ENCODE measurements around the gene SYT9.

SYT9 gene

DNA sequence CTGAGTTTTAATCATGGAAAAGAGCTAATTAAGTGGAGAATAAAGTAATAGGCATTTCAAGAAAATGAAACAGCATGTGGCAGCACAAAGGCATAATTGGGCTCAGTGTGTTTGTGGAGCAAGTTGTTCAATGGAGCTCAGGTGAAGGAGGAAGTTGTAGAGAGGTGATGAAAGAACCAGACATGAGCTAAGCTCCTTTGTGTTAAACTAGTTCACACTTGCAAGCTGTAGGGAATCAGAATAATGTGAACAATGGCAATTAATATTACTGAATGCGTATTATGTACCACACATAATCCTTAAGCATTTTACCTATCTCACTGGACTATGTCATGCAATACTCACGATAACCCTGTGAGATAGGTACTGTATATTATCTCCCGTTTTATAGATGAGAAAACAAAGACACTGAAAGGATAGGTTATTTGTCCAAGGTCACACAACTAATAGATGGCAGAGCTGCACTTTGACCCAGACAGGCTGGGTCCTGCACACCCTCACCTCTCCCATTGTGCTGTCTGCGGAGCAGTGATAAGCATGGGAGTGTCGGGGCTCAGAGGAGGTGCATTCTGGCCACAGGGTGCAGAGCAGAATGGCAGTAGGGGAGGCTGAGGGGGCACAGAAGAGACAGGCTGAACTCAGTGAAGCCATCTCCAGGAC, 242.5 kb downstream of the SYT9 start:
- Histone ChIP-seq H3K9ac (ENCODE audit: low read length) (no peak overlapping the region), H3K4me3 (ENCODE audit: low read length) (no peak overlapping the region), H3K4me1 (ENCODE audit: control insufficient read depth, insufficient read depth, low read length) (peaks cover 28% of the 10 kb centered on the region), H3K27me3 (replicated peaks; ENCODE audit: control insufficient read depth, insufficient read depth, low read length) (no peaks in the 10 kb centered on the region), H3K36me3 (ENCODE audit: control insufficient read depth, insufficient read depth, low read length, severe bottlenecking) (no peaks in the 10 kb centered on the region), H3K9me3 (ENCODE audit: control insufficient read depth, low read length) (no peaks in the 10 kb centered on the region)
- no peak for DNase-seq (ENCODE audit: low read depth)

DNA sequence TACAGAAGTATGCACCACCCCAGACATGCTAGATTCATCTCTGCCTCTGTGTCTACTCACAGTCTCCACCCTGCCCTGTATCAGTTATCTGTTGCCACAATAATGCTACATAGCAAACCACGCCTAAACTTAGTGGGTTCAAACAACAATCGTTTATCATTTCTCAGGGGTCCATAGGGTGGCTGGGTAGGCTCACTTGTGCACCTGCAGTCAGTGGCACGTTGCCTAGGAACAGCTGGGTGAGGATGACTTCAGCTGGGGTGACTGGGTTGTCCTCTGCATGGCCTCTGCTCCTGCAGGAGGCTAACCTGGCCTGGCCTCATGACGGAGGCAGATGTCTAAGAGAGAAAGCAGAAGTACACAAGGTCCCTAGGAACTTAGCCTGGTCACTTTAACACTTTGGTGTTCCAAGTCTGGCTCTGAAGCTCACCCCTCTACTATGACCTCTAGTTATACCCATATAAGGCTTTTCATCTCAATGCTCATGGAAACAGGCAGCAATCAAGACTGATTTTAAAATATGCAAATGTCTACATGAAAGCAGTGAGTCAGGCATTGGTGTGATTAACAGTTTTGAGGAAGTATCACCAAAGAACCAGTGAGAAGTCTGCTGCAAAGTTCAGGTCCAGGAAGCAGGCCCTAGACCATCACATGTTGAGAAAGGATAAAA, 244.3 kb downstream of the SYT9 start:
- no peak overlapping the region for H3K4me3 ChIP-seq (ENCODE audit: low read length)
- peaks cover 14% of the 10 kb centered on the region for H3K4me1 ChIP-seq (ENCODE audit: control insufficient read depth, insufficient read depth, low read length)
- H3K27me3 ChIP-seq (replicated peaks; ENCODE audit: control insufficient read depth, insufficient read depth, low read length), result no peaks in the 10 kb centered on the region
- no peaks in the 10 kb centered on the region for H3K36me3 ChIP-seq (ENCODE audit: control insufficient read depth, insufficient read depth, low read length, severe bottlenecking)
- DNase-seq (ENCODE audit: low read depth), result no peak
- H3K9me3 ChIP-seq (ENCODE audit: control insufficient read depth, low read length), result no peaks in the 10 kb centered on the region
- no peak overlapping the region for H3K9ac ChIP-seq (ENCODE audit: low read length)

DNA sequence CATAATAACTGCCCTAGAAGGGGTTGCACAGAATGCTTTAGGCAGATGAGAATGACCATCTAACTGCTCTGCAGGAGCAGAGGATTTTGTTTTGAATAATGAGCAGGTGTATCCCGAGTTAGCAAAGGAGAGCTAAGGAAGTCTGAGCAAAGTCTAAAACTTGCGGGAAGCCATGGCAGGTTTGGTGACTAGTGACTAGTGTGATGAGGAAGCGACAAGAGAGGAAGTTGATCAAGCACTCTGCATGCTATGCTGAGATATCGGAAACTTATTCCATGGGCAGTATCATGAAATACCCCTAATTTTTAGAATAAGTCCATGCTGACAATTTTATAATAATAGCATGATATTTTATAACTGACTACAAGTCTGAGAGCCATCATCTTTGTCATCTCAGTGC, 246.5 kb downstream of the SYT9 start:
- no peak for DNase-seq (ENCODE audit: low read depth)
- Histone ChIP-seq H3K36me3 (ENCODE audit: control insufficient read depth, insufficient read depth, low read length, severe bottlenecking) (no peaks in the 10 kb centered on the region), H3K9ac (ENCODE audit: low read length) (no peak overlapping the region), H3K9me3 (ENCODE audit: control insufficient read depth, low read length) (no peaks in the 10 kb centered on the region), H3K4me1 (ENCODE audit: control insufficient read depth, insufficient read depth, low read length) (no peaks in the 10 kb centered on the region), H3K27me3 (replicated peaks; ENCODE audit: control insufficient read depth, insufficient read depth, low read length) (no peaks in the 10 kb centered on the region), H3K4me3 (ENCODE audit: low read length) (no peak overlapping the region)

DNA sequence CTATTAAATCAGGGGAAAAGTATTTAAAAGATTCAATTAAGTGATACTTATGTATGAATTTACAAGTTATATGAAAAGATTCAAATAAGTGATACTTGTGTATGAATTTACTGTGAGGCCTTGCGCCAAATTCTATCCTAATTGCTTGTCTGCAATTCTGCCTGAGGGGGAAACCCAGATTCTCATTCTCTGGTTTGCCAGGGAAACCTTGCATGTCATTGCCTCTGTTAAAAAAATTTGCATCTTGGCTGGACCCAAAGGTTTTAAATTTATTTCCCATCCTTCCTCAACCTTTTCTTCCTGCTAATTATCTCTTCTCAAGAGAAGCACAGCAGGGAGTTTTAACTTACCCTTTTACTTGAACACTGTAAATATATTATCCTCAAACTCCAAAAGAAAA, 247.4 kb downstream of the SYT9 start:
- no peaks in the 10 kb centered on the region for H3K36me3 ChIP-seq (ENCODE audit: control insufficient read depth, insufficient read depth, low read length, severe bottlenecking)
- no peak overlapping the region for H3K9ac ChIP-seq (ENCODE audit: low read length)
- no peaks in the 10 kb centered on the region for H3K4me1 ChIP-seq (ENCODE audit: control insufficient read depth, insufficient read depth, low read length)
- H3K9me3 ChIP-seq (ENCODE audit: control insufficient read depth, low read length), result no peaks in the 10 kb centered on the region
- peak; percentile 21 for DNase-seq (ENCODE audit: low read depth)
- H3K4me3 ChIP-seq (ENCODE audit: low read length), result no peak overlapping the region
- no peaks in the 10 kb centered on the region for H3K27me3 ChIP-seq (replicated peaks; ENCODE audit: control insufficient read depth, insufficient read depth, low read length)

DNA sequence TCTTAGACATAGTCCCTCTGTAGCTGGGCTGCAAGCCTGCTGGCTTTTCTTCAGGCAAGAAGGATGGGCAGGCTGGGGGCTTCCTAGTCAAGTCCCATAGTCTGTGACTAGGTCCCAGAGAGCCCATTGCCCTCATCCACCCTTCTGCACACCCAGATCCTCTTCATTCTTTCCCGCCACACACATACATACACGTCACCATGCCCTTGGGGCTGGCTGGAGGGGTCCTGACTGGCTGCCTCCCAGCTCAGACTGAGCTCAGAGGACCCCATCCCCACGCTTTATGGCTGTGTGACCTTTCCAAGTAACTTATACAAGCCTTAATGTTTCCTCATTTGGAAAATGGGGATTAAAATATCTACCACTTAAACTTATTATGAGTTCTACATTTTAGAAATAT, 248.5 kb downstream of the SYT9 start:
- no peak overlapping the region for H3K9ac ChIP-seq (ENCODE audit: low read length)
- no peaks in the 10 kb centered on the region for H3K9me3 ChIP-seq (ENCODE audit: control insufficient read depth, low read length)
- H3K27me3 ChIP-seq (replicated peaks; ENCODE audit: control insufficient read depth, insufficient read depth, low read length), result no peaks in the 10 kb centered on the region
- H3K36me3 ChIP-seq (ENCODE audit: control insufficient read depth, insufficient read depth, low read length, severe bottlenecking), result no peaks in the 10 kb centered on the region
- no peaks in the 10 kb centered on the region for H3K4me1 ChIP-seq (ENCODE audit: control insufficient read depth, insufficient read depth, low read length)
- no peak for DNase-seq (ENCODE audit: low read depth)
- no peak overlapping the region for H3K4me3 ChIP-seq (ENCODE audit: low read length)

DNA sequence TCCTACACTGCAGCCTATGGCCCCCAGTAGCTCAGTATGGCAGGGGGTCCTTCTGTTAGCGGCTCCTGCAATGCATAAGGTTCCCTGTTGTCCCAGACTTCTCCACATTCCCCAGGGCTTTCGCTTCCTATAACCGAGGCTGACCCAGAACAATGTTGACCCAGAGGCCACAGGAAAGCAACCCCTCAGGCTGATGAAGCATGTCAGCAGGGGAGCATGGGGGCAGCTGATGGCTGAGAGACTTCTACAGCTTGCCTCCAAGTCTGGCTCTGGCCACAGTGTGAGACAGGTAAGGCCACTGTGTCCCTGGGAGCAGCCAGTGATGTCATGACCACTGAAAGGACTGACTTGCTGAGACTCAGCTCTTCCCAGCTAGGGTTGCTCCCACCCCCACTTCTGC, 249.5 kb downstream of the SYT9 start:
- DNase-seq (ENCODE audit: low read depth), result no peak
- Histone ChIP-seq H3K4me1 (ENCODE audit: control insufficient read depth, insufficient read depth, low read length) (no peaks in the 10 kb centered on the region), H3K9ac (ENCODE audit: low read length) (no peak overlapping the region), H3K27me3 (replicated peaks; ENCODE audit: control insufficient read depth, insufficient read depth, low read length) (no peaks in the 10 kb centered on the region), H3K9me3 (ENCODE audit: control insufficient read depth, low read length) (no peaks in the 10 kb centered on the region), H3K36me3 (ENCODE audit: control insufficient read depth, insufficient read depth, low read length, severe bottlenecking) (no peaks in the 10 kb centered on the region), H3K4me3 (ENCODE audit: low read length) (no peak overlapping the region)

DNA sequence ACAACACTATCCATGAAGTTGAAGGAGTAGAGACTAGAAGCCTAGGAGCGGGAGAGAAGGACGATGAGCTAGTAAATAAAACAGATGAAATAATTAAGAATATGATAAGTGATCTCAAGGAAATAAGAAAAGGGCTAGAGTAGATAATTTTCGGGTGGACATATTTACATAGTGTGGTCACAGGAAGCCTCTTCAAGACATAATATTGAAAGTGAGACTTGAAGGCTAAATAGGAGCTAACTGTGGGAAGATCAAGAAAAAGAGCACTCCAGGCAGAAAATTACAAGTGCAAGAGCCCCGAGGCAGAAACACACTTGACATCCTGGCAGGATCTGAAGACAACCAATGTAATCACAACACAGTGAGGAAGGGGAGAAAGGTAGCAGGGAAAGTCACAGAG, 250.2 kb downstream of the SYT9 start:
- no peak overlapping the region for H3K9ac ChIP-seq (ENCODE audit: low read length)
- H3K4me1 ChIP-seq (ENCODE audit: control insufficient read depth, insufficient read depth, low read length), result no peaks in the 10 kb centered on the region
- H3K27me3 ChIP-seq (replicated peaks; ENCODE audit: control insufficient read depth, insufficient read depth, low read length), result no peaks in the 10 kb centered on the region
- H3K9me3 ChIP-seq (ENCODE audit: control insufficient read depth, low read length), result no peaks in the 10 kb centered on the region
- no peak overlapping the region for H3K4me3 ChIP-seq (ENCODE audit: low read length)
- H3K36me3 ChIP-seq (ENCODE audit: control insufficient read depth, insufficient read depth, low read length, severe bottlenecking), result no peaks in the 10 kb centered on the region
- no peak for DNase-seq (ENCODE audit: low read depth)

DNA sequence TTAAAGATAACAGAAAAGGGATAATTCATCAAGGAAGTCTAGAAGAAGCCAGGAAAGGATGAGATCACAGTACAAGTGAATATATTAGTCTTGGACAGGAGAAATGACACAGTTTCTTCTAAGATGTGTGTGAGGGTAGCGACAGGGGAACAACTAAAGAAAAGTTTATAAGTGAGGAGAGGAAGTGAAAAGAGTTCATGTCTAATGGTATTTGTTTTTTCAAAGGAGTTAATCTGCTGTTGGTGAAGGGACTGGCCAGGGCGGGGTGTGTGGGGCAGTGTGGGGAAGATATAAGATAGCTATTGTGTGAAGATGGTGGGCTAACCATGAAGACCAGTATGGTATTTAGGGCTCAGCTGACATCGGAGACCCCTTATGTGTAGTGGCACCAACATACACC, 254.5 kb downstream of the SYT9 start:
- no peaks in the 10 kb centered on the region for H3K9me3 ChIP-seq (ENCODE audit: control insufficient read depth, low read length)
- H3K36me3 ChIP-seq (ENCODE audit: control insufficient read depth, insufficient read depth, low read length, severe bottlenecking), result no peaks in the 10 kb centered on the region
- no peak overlapping the region for H3K4me3 ChIP-seq (ENCODE audit: low read length)
- H3K9ac ChIP-seq (ENCODE audit: low read length), result no peak overlapping the region
- no peaks in the 10 kb centered on the region for H3K27me3 ChIP-seq (replicated peaks; ENCODE audit: control insufficient read depth, insufficient read depth, low read length)
- no peak for DNase-seq (ENCODE audit: low read depth)
- H3K4me1 ChIP-seq (ENCODE audit: control insufficient read depth, insufficient read depth, low read length), result peaks cover under 1% of the 10 kb centered on the region

DNA sequence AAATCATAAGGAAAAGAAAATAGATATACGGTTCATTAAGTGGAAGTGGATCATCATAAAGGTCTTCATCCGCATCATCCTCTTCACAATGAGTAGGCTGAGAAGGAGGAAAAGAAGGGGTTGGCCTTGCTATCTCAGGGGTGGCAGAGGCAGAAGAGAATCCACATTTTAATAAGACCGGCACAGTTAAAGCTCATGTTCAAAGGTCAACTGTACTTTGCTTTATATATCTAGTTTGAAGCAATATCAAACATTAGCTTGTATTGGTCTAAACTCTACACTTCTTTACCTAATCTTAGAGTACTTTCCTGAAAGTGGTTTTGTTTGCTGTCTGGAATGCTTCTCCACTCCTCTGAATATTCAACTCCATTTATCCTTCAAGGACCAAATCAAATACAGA, 256.4 kb downstream of the SYT9 start:
- no peak for DNase-seq (ENCODE audit: low read depth)
- Histone ChIP-seq H3K4me3 (ENCODE audit: low read length) (no peak overlapping the region), H3K4me1 (ENCODE audit: control insufficient read depth, insufficient read depth, low read length) (peaks cover 19% of the 10 kb centered on the region), H3K27me3 (replicated peaks; ENCODE audit: control insufficient read depth, insufficient read depth, low read length) (no peaks in the 10 kb centered on the region), H3K9me3 (ENCODE audit: control insufficient read depth, low read length) (no peaks in the 10 kb centered on the region), H3K9ac (ENCODE audit: low read length) (no peak overlapping the region), H3K36me3 (ENCODE audit: control insufficient read depth, insufficient read depth, low read length, severe bottlenecking) (no peaks in the 10 kb centered on the region)

DNA sequence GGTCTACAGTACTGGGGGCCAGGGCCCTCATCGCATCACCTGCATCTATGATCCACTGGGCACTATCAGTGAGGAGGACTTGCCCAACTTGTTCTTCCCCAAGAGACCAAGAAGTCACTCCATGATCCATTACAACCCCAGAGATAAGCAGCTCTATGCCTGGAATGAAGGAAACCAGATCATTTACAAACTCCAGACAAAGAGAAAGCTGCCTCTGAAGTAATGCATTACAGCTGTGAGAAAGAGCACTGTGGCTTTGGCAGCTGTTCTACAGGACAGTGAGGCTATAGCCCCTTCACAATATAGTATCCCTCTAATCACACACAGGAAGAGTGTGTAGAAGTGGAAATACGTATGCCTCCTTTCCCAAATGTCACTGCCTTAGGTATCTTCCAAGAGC, 258.3 kb downstream of the SYT9 start:
- no peak overlapping the region for H3K9ac ChIP-seq (ENCODE audit: low read length)
- H3K9me3 ChIP-seq (ENCODE audit: control insufficient read depth, low read length), result no peaks in the 10 kb centered on the region
- H3K27me3 ChIP-seq (replicated peaks; ENCODE audit: control insufficient read depth, insufficient read depth, low read length), result no peaks in the 10 kb centered on the region
- no peaks in the 10 kb centered on the region for H3K36me3 ChIP-seq (ENCODE audit: control insufficient read depth, insufficient read depth, low read length, severe bottlenecking)
- no peak overlapping the region for H3K4me3 ChIP-seq (ENCODE audit: low read length)
- peaks cover 26% of the 10 kb centered on the region for H3K4me1 ChIP-seq (ENCODE audit: control insufficient read depth, insufficient read depth, low read length)
- DNase-seq (ENCODE audit: low read depth), result peak; percentile 36

DNA sequence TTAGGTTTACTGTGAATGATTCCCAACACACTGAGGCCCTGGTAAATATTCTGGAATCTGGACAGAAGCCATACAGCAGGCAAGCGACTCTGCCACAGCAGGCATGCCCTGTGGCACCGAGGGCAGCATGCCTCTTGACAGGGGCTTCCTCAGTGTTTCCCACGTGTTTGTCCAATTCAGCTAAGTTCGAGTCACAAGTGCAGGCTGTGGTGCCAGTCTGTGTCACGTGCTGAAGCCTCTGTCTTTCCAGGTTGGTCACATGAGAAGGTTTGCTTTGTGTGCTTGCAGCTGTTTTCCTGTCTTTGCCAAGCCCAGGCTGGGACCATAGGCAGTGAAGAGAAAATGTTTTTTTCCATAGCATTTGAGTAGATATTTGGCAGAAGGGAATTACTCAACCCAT, 259.7 kb downstream of the SYT9 start:
- Histone ChIP-seq H3K4me3 (ENCODE audit: low read length) (no peak overlapping the region), H3K27me3 (replicated peaks; ENCODE audit: control insufficient read depth, insufficient read depth, low read length) (no peaks in the 10 kb centered on the region), H3K9ac (ENCODE audit: low read length) (no peak overlapping the region), H3K9me3 (ENCODE audit: control insufficient read depth, low read length) (no peaks in the 10 kb centered on the region), H3K36me3 (ENCODE audit: control insufficient read depth, insufficient read depth, low read length, severe bottlenecking) (no peaks in the 10 kb centered on the region), H3K4me1 (ENCODE audit: control insufficient read depth, insufficient read depth, low read length) (peaks cover 30% of the 10 kb centered on the region)
- no peak for DNase-seq (ENCODE audit: low read depth)
